Heart left ventricle (tissue), 16 donors: ENCODE data around the gene RNLS. TPM values are rescaled to one million over a fixed set of nuclear protein-coding genes. Genes with fewer than 3 reads are reported as not detected.

ENCODE experiments used
- ATAC-seq, 4 donors: fragments of 200-7000 bp; cut with Tn5 transposase; one replicate each; pipeline ENCODE4 v1.9.1; 2020 to 2022; ENCODE audit warnings: moderate library complexity in 4 of 4, mild to moderate bottlenecking in 3 of 4, moderate number of reproducible peaks in 1 of 4
- DNase-seq, 5 donors: peaks; one replicate each; pipeline ENCODE4 v3.0.0-alpha.2; 2020
- H3K27ac ChIP-seq, 12 donors: fragments of 200-600 bp; sonication (generic) in 4 of 12; one replicate each; pipeline versions ENCODE4 v1.5.0 to v1.8.0; 2016 to 2022; ENCODE audit warnings: mild to moderate bottlenecking in 2 of 12
- H3K27me3 ChIP-seq, 9 donors: fragments of 200-600 bp; sonication (generic) in 2 of 9; one replicate each; pipeline versions ENCODE4 v1.5.1 to v1.8.0; 2016 to 2022; ENCODE audit warnings: mild to moderate bottlenecking in 3 of 9
- H3K36me3 ChIP-seq, 9 donors: fragments of 200-600 bp; sonication (generic) in 2 of 9; one replicate each; pipeline versions ENCODE4 v1.5.0 to v1.8.0; 2018 to 2022; ENCODE audit warnings: mild to moderate bottlenecking in 2 of 9
- H3K4me1 ChIP-seq, 12 donors: fragments of 200-600 bp; sonication (generic) in 4 of 12; one replicate each; pipeline versions ENCODE4 v1.5.0 to v1.8.0; 2016 to 2022; ENCODE audit warnings: mild to moderate bottlenecking in 3 of 12
- H3K4me3 ChIP-seq, 12 donors: fragments of 200-600 bp; sonication (generic) in 4 of 12; one replicate each; pipeline versions ENCODE4 v1.5.0 to v1.8.0; 2017 to 2022; ENCODE audit warnings: mild to moderate bottlenecking in 9 of 12, moderate library complexity in 4 of 12
- H3K9me3 ChIP-seq, 12 donors: fragments of 200-600 bp; sonication (generic) in 4 of 12; one replicate each; pipeline versions ENCODE4 v1.5.0 to v1.8.0; 2016 to 2022; ENCODE audit warnings: mild to moderate bottlenecking in 1 of 12
- POLR2A ChIP-seq, 2 donors: fragments of 450-650 bp; IDR thresholded peaks; one replicate each; pipeline ENCODE4 v1.6.1; 2017; ENCODE audit warnings: antibody characterized with exemption in 2 of 2, mild to moderate bottlenecking in 2 of 2, moderate library complexity in 2 of 2
- whole genome bisulfite sequencing, 4 donors: extraction: QIAGEN DNeasy Blood & Tissue Kit in 2 of 4; methylation state at CpG; one replicate each; pipeline versions ENCODE4 v1.1.5 to v1.1.7; 2013 to 2018; 5-methylcytosine and 5-hydroxymethylcytosine counted together
- intact Hi-C, 10 donors: fragments of 100-400 bp; cut with DNase I; formaldehyde crosslinking; loops; one replicate each; pipeline versions ENCODE4 v1.11.1 to v1.14.2; 2022
- polyA plus RNA-seq, 2 donors: library from polyadenylated mRNA; stranded (reverse); fragments of 200-250 nt; gene quantifications; one replicate each; pipeline ENCODE4 v1.2.3, GENCODE V29; 2013
- total RNA-seq, 9 donors: library from RNA; depleted of rRNA in 2 of 9; stranded (reverse); fragments of >200 nt in 2 of 9; fragmentation: NEBNext Ultra II Directional in 3 of 9; extraction: Animal tissue kit (Norgen Biotek cat#: 25700) in 3 of 9; gene quantifications; one replicate each; pipeline versions ENCODE4 v1.1.0 to v1.2.4, GENCODE V29; 2016 to 2023
- TF ChIP-seq, protein P1 (sequence below), 12 donors: fragments of 200-600 bp; sonication (generic) in 4 of 12; IDR thresholded peaks; one replicate each; pipeline versions ENCODE4 v1.5.0 to v1.8.0; 2018 to 2022; ENCODE audit warnings: antibody characterized with exemption in 12 of 12, mild to moderate bottlenecking in 5 of 12
- donor health status: ischemic (EF 13 %, LVEDD 7.1; RV severe dilation, severe dysfunction).
- donor health status: healthy with polysubstance abuse.
- donor health status: DM: no; HTN: yes; CAD: no.
- donor health status: DM: no; HTN: no; CAD: no.
- donor health status: ischemic (EF 25% LVEDD 6.9; RV normal size, moderate dysfunction).
- donor health status: ischemic (EF 25% LVEDD 5.7; RV mildly dilated, moderate dysfunction).
- donor health status: healthy.
- donor health status: DM: yes; HTN: yes; CAD: no.
- donor health status: ischemic (EF 35%, LVEDD 5.7; RV mildly dilated, moderate dysfunction).
- donor health status: nonischemic (EF 11% LVEDD 7.7; RV severe dilation, severe dysfunction).
- donor health status: DM: yes; HTN: yes; CAD: no.
- donor health status: PGD.
- donor health status: ischemic (EF 29% LVEDD 5.4; RV normal size, mild dysfunction).
- donor health status: nonischemic (EF 23%, LVEDD 6.1; RV moderate dilation, normal function).

The RNLS gene
- total and polyA plus RNA-seq, 11 donors, result 6.6 to 30.7 (median 15.1) TPM

- Histone ChIP-seq H3K9me3 (no peaks in the 10 kb centered on the region), H3K4me1 (peaks cover 0 to 14% (median 1%) of the 10 kb centered on the region in 12 donors), H3K27me3 (no peaks in the 10 kb centered on the region), H3K36me3 (no peaks in the 10 kb centered on the region), H3K4me3 (no peak overlapping the region), H3K27ac (no peak overlapping the region)
- WGBS, 4 donors, result 78 to 86% (median 82%) methylated on average over 3 of the region's 3 CpGs
- intact Hi-C loops, result no loop called here
- ATAC-seq, result no peak
- DNase-seq, result no peak
- no peak for TF ChIP-seq POLR2A (IDR thresholded peaks at IDR 0.05)
- TF ChIP-seq, protein P1, sequence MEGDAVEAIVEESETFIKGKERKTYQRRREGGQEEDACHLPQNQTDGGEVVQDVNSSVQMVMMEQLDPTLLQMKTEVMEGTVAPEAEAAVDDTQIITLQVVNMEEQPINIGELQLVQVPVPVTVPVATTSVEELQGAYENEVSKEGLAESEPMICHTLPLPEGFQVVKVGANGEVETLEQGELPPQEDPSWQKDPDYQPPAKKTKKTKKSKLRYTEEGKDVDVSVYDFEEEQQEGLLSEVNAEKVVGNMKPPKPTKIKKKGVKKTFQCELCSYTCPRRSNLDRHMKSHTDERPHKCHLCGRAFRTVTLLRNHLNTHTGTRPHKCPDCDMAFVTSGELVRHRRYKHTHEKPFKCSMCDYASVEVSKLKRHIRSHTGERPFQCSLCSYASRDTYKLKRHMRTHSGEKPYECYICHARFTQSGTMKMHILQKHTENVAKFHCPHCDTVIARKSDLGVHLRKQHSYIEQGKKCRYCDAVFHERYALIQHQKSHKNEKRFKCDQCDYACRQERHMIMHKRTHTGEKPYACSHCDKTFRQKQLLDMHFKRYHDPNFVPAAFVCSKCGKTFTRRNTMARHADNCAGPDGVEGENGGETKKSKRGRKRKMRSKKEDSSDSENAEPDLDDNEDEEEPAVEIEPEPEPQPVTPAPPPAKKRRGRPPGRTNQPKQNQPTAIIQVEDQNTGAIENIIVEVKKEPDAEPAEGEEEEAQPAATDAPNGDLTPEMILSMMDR (IDR thresholded peaks at IDR 0.05), result no peak
These were observed 56.5 kb downstream of the RNLS start for GRCh38 chr10:88526501-88527105.

- ATAC-seq (no peak), DNase-seq (no peak)
- H3K27me3 ChIP-seq, result no peaks in the 10 kb centered on the region
These were observed 57.6 kb downstream of the RNLS start for GRCh38 chr10:88525371-88526069.

GRCh38 chr10:88523739-88524400, 59.2 kb downstream of the RNLS start:
- H3K27ac ChIP-seq, result no peak overlapping the region
- no peak for DNase-seq
- no peak for ATAC-seq
- H3K27me3 ChIP-seq, result no peaks in the 10 kb centered on the region
- H3K4me1 ChIP-seq, result peaks cover 0 to 14% (median 1%) of the 10 kb centered on the region in 12 donors
- H3K36me3 ChIP-seq, result no peaks in the 10 kb centered on the region
- 86 to 91% (median 90%) methylated on average over 6 of the region's 6 CpGs for WGBS, 4 donors
- H3K4me3 ChIP-seq, result no peak overlapping the region
- intact Hi-C loops, result no loop called here
- no peaks in the 10 kb centered on the region for H3K9me3 ChIP-seq
- no peak for TF ChIP-seq POLR2A (IDR thresholded peaks at IDR 0.05)
- TF ChIP-seq, protein P1 (IDR thresholded peaks at IDR 0.05), result no peak

More at GRCh38 chr10:88525371-88526069, 57.6 kb downstream of the RNLS start:
- Histone ChIP-seq H3K4me3 (no peak overlapping the region), H3K4me1 (peaks cover 0 to 14% (median 1%) of the 10 kb centered on the region in 12 donors), H3K9me3 (no peaks in the 10 kb centered on the region), H3K27ac (no peak overlapping the region), H3K36me3 (no peaks in the 10 kb centered on the region)
- intact Hi-C loops, result no loop called here
- no peak for TF ChIP-seq POLR2A (IDR thresholded peaks at IDR 0.05)
- TF ChIP-seq, protein P1 (IDR thresholded peaks at IDR 0.05), result no peak
- WGBS, 4 donors, result 75 to 84% (median 80%) methylated on average over 3 of the region's 3 CpGs

- Histone ChIP-seq H3K27me3 (no peaks in the 10 kb centered on the region), H3K4me1 (peaks cover 0 to 14% (median 1%) of the 10 kb centered on the region in 12 donors), H3K36me3 (no peaks in the 10 kb centered on the region), H3K27ac (no peak overlapping the region), H3K4me3 (no peak overlapping the region), H3K9me3 (no peaks in the 10 kb centered on the region)
- intact Hi-C loops, result no loop called here
- 14 to 47% (median 33%) methylated on average over 1 of the region's 1 CpG for WGBS, 4 donors
- DNase-seq, result no peak
- ATAC-seq, result no peak
- TF ChIP-seq POLR2A (IDR thresholded peaks at IDR 0.05), result no peak
These were observed 60.4 kb downstream of the RNLS start for GRCh38 chr10:88522715-88523114.
